HepG2 (cell line): ENCODE data around the gene HCFC1. TPM values are rescaled to one million over a fixed set of nuclear protein-coding genes. Genes with fewer than 3 reads are reported as not detected.

ENCODE experiments used
- GABPA ChIP-seq, 2 experiments: IDR thresholded peaks; 2 replicates each; pipeline ENCODE4 v1.6.1; 2011 to 2016; ENCODE audit warnings: low read depth in 2 of 2, low read length in 1 of 2, missing biosample characterization in 1 of 2, missing genetic modification characterization in 1 of 2
- HMGA1 ChIP-seq: sonication (generic); formaldehyde crosslinking; conservative IDR thresholded peaks from 2 replicates; pipeline ENCODE4 v1.4.0; 2020; ENCODE audit warnings: missing genetic modification reagents
- MEIS2 ChIP-seq: sonication (generic); formaldehyde crosslinking; IDR thresholded peaks from 2 replicates; pipeline ENCODE4 v1.9.0; 2021; ENCODE audit warnings: mild to moderate bottlenecking, missing genetic modification reagents
- PHF8 ChIP-seq: sonication (generic); formaldehyde crosslinking; IDR thresholded peaks from 2 replicates; pipeline ENCODE4 v1.5.0; 2020; ENCODE audit warnings: missing genetic modification reagents
- SMAD1 ChIP-seq: sonication (generic); formaldehyde crosslinking; IDR thresholded peaks from 2 replicates; pipeline ENCODE4 v1.4.0; 2020; ENCODE audit warnings: missing genetic modification reagents, low read depth, mild to moderate bottlenecking, borderline replicate concordance
- polyA plus RNA-seq, 8 experiments: library from polyadenylated mRNA; depleted of rRNA in 3 of 8; stranded (reverse) in 7 of 8; unstranded in 1 of 8; fragments of >200 nt; fragmentation: Illumina TruSeq in 4 of 8; extraction: Trizol in 4 of 8; gene quantifications; 2 replicates each; pipeline versions ENCODE4 v1.2.1 to v1.2.3, GENCODE V29; 2011 to 2016; ENCODE audit warnings: low read depth in 4 of 8, missing spikeins in 1 of 8, mixed read lengths in 1 of 8; ENCODE audit not compliant: insufficient read depth in 1 of 8
- total RNA-seq, 5 experiments: library from RNA; depleted of rRNA; stranded (reverse); fragments of >200 nt; fragmentation: Illumina TruSeq; extraction: Trizol; gene quantifications; 2 replicates each; pipeline ENCODE4 v1.2.3, GENCODE V29; 2016; ENCODE audit warnings: low read depth in 1 of 5
- TF ChIP-seq, protein P1 (sequence below): sonication (generic); formaldehyde crosslinking; IDR thresholded peaks from 2 replicates; pipeline ENCODE4 v1.9.0; 2021; ENCODE audit warnings: missing genetic modification reagents, mild to moderate bottlenecking, borderline replicate concordance
- TF ChIP-seq, protein P2 (sequence below): sonication (generic); formaldehyde crosslinking; IDR thresholded peaks from 2 replicates; pipeline ENCODE4 v1.5.1; 2020; ENCODE audit warnings: mild to moderate bottlenecking, missing genetic modification reagents, moderate library complexity

HCFC1 gene
- total and polyA plus RNA-seq, 2 of the 13 experiments (the other 11 are each of a cell fraction or from before 2014, with no cell fraction given) = 5.8 to 17.8 TPM

DNA sequence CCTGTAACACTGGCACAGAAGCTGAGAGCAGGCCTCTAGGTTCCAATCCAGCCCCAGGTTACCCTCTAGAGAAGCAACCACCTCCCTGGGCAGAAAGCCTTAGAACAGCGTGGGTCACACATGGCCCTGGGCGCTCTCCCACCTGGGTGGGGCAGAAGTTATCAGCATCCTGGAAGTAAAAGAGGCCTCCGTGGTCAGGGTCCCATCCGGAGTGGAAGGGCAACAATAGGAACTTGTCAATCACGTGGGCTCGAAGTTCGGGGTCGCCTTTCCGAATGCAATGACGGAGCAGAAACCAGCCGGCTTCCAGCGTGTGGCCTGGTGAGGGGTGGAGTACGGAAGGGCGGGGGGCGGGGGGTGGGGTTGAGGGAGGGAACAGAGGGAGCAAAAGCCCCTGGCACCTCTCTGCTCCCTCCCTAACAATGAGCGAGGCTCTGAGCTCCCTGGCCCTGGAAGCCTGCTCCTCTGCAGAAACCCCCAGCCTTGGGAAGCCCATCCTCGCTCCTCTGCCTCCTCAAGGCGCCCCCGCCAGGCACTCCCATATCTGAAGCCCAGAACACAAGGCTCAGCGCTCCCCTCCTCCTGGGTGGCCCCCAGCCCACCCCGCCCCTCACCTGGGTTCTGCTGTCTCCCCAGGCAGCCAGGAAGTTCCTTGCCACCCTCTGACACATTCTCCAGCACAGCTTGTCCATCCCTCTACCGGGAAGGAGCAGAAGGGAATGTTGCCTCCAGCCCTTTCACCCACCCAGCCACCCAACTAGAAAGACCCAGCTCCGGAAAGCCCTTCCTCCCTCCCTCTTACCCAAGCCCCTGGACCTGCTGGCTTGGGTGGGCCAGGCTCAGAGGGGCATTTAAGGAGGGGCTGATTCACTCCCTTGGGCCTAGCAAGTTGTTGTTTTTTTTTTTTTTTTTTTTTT lies 30.0 kb downstream of the HCFC1 start (continued):
- TF ChIP-seq, protein P1, sequence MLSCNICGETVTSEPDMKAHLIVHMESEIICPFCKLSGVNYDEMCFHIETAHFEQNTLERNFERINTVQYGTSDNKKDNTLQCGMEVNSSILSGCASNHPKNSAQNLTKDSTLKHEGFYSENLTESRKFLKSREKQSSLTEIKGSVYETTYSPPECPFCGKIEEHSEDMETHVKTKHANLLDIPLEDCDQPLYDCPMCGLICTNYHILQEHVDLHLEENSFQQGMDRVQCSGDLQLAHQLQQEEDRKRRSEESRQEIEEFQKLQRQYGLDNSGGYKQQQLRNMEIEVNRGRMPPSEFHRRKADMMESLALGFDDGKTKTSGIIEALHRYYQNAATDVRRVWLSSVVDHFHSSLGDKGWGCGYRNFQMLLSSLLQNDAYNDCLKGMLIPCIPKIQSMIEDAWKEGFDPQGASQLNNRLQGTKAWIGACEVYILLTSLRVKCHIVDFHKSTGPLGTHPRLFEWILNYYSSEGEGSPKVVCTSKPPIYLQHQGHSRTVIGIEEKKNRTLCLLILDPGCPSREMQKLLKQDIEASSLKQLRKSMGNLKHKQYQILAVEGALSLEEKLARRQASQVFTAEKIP (CRISPR knock-in tag) = no peak
- TF ChIP-seq, protein P2, sequence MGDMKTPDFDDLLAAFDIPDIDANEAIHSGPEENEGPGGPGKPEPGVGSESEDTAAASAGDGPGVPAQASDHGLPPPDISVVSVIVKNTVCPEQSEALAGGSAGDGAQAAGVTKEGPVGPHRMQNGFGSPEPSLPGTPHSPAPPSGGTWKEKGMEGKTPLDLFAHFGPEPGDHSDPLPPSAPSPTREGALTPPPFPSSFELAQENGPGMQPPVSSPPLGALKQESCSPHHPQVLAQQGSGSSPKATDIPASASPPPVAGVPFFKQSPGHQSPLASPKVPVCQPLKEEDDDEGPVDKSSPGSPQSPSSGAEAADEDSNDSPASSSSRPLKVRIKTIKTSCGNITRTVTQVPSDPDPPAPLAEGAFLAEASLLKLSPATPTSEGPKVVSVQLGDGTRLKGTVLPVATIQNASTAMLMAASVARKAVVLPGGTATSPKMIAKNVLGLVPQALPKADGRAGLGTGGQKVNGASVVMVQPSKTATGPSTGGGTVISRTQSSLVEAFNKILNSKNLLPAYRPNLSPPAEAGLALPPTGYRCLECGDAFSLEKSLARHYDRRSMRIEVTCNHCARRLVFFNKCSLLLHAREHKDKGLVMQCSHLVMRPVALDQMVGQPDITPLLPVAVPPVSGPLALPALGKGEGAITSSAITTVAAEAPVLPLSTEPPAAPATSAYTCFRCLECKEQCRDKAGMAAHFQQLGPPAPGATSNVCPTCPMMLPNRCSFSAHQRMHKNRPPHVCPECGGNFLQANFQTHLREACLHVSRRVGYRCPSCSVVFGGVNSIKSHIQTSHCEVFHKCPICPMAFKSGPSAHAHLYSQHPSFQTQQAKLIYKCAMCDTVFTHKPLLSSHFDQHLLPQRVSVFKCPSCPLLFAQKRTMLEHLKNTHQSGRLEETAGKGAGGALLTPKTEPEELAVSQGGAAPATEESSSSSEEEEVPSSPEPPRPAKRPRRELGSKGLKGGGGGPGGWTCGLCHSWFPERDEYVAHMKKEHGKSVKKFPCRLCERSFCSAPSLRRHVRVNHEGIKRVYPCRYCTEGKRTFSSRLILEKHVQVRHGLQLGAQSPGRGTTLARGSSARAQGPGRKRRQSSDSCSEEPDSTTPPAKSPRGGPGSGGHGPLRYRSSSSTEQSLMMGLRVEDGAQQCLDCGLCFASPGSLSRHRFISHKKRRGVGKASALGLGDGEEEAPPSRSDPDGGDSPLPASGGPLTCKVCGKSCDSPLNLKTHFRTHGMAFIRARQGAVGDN (CRISPR knock-in tag) = peak; percentile 58
- no peak for TF ChIP-seq SMAD1 (CRISPR knock-in tag)
- no peak for TF ChIP-seq HMGA1
- no peak for TF ChIP-seq PHF8 (CRISPR knock-in tag)
- 0 out of 2 replicates have a peak, but pooled peaks have one; percentile 25 for TF ChIP-seq MEIS2 (CRISPR knock-in tag)
- no peak for TF ChIP-seq GABPA (IDR thresholded peaks at IDR 0.05; ENCODE audit: low read depth, low read length)
- peak; percentile 34; the same call in 1 of the 2 replicates for TF ChIP-seq GABPA (CRISPR knock-in tag; IDR thresholded peaks at IDR 0.05; ENCODE audit: low read depth)
